Measurements from ENCODE around the gene PRKG1. TPM values are rescaled to one million over a fixed set of nuclear protein-coding genes. Genes with fewer than 3 reads are reported as not detected.

Gene PRKG1
- total RNA-seq, 1 donor: 19.5 TPM

DNA sequence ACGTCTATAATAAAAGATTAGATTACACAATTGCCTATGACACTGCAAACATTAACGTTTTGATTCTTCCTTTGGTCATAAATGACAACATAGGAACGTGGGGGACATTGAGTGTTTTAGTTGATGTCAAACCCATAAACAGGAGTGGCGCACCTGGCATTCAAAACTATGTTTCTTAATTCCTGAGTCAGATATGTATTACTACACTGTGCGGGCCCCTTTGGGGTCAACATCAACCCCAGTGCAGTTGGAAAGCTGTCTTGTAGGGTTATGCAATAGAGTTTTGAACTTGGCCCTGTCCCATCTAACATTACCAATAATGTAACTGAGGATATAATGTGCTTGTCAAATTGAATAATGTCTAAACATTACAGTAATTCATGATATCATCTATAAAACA, 468.6 kb downstream of the PRKG1 start:
- Histone ChIP-seq H3K27ac (ENCODE audit: low read depth, low read length) (no peak overlapping the region), H4K20me1 (ENCODE audit: insufficient read depth, low read length) (no peaks in the 10 kb centered on the region), H2AFZ (ENCODE audit: low read length) (no peak overlapping the region), H3K27me3 (ENCODE audit: insufficient read depth, low read length) (no peaks in the 10 kb centered on the region), H3K4me3 (ENCODE audit: insufficient read depth, low read length) (no peak overlapping the region), H3K9me3 (ENCODE audit: low read depth, low read length) (no peaks in the 10 kb centered on the region), H3K4me2 (ENCODE audit: insufficient read depth, low read length) (no peak overlapping the region), H3K79me2 (ENCODE audit: insufficient read depth, low read length) (no peaks in the 10 kb centered on the region), H3K36me3 (ENCODE audit: insufficient read depth, low read length) (no peaks in the 10 kb centered on the region), H3K4me1 (ENCODE audit: insufficient read depth, low read length) (no peaks in the 10 kb centered on the region)
- TF ChIP-seq, protein P1, sequence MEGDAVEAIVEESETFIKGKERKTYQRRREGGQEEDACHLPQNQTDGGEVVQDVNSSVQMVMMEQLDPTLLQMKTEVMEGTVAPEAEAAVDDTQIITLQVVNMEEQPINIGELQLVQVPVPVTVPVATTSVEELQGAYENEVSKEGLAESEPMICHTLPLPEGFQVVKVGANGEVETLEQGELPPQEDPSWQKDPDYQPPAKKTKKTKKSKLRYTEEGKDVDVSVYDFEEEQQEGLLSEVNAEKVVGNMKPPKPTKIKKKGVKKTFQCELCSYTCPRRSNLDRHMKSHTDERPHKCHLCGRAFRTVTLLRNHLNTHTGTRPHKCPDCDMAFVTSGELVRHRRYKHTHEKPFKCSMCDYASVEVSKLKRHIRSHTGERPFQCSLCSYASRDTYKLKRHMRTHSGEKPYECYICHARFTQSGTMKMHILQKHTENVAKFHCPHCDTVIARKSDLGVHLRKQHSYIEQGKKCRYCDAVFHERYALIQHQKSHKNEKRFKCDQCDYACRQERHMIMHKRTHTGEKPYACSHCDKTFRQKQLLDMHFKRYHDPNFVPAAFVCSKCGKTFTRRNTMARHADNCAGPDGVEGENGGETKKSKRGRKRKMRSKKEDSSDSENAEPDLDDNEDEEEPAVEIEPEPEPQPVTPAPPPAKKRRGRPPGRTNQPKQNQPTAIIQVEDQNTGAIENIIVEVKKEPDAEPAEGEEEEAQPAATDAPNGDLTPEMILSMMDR (IDR thresholded peaks at IDR 0.05; ENCODE audit: extremely low read depth, low read depth, low read length): no peak
- DNase-seq (ENCODE audit: insufficient read length, low spot score, missing footprints): no peak

- no peak for DNase-seq (ENCODE audit: insufficient read length, low spot score, missing footprints)
- H4K20me1 ChIP-seq (ENCODE audit: insufficient read depth, low read length): no peaks in the 10 kb centered on the region
Measured at GRCh38 chr10:51544933-51545332, 470.6 kb downstream of the PRKG1 start.

GRCh38 chr10:51547941-51548340, 473.7 kb downstream of the PRKG1 start:
- TF ChIP-seq, protein P1 (IDR thresholded peaks at IDR 0.05; ENCODE audit: extremely low read depth, low read depth, low read length): no peak
- H3K27me3 ChIP-seq (ENCODE audit: insufficient read depth, low read length): no peaks in the 10 kb centered on the region
- no peaks in the 10 kb centered on the region for H3K4me1 ChIP-seq (ENCODE audit: insufficient read depth, low read length)
- H3K9me3 ChIP-seq (ENCODE audit: low read depth, low read length): no peaks in the 10 kb centered on the region
- no peak overlapping the region for H3K4me3 ChIP-seq (ENCODE audit: insufficient read depth, low read length)
- H3K36me3 ChIP-seq (ENCODE audit: insufficient read depth, low read length): no peaks in the 10 kb centered on the region
- H3K27ac ChIP-seq (ENCODE audit: low read depth, low read length): no peak overlapping the region
- no peaks in the 10 kb centered on the region for H4K20me1 ChIP-seq (ENCODE audit: insufficient read depth, low read length)
- H3K79me2 ChIP-seq (ENCODE audit: insufficient read depth, low read length): no peaks in the 10 kb centered on the region
- no peak overlapping the region for H3K4me2 ChIP-seq (ENCODE audit: insufficient read depth, low read length)
- no peak for DNase-seq (ENCODE audit: insufficient read length, low spot score, missing footprints)
- H2AFZ ChIP-seq (ENCODE audit: low read length): no peak overlapping the region

More at GRCh38 chr10:51544933-51545332, 470.6 kb downstream of the PRKG1 start:
- H3K36me3 ChIP-seq (ENCODE audit: insufficient read depth, low read length): no peaks in the 10 kb centered on the region
- H2AFZ ChIP-seq (ENCODE audit: low read length): no peak overlapping the region
- H3K4me2 ChIP-seq (ENCODE audit: insufficient read depth, low read length): no peak overlapping the region
- no peak overlapping the region for H3K4me3 ChIP-seq (ENCODE audit: insufficient read depth, low read length)
- H3K79me2 ChIP-seq (ENCODE audit: insufficient read depth, low read length): no peaks in the 10 kb centered on the region
- no peaks in the 10 kb centered on the region for H3K4me1 ChIP-seq (ENCODE audit: insufficient read depth, low read length)
- no peak overlapping the region for H3K27ac ChIP-seq (ENCODE audit: low read depth, low read length)
- no peaks in the 10 kb centered on the region for H3K27me3 ChIP-seq (ENCODE audit: insufficient read depth, low read length)
- TF ChIP-seq, protein P1 (IDR thresholded peaks at IDR 0.05; ENCODE audit: extremely low read depth, low read depth, low read length): no peak
- no peaks in the 10 kb centered on the region for H3K9me3 ChIP-seq (ENCODE audit: low read depth, low read length)

GRCh38 chr10:51552879-51553278, 478.6 kb downstream of the PRKG1 start:
- H3K9me3 ChIP-seq (ENCODE audit: low read depth, low read length): no peaks in the 10 kb centered on the region
- no peaks in the 10 kb centered on the region for H3K4me1 ChIP-seq (ENCODE audit: insufficient read depth, low read length)
- no peak overlapping the region for H3K4me2 ChIP-seq (ENCODE audit: insufficient read depth, low read length)
- TF ChIP-seq, protein P1 (IDR thresholded peaks at IDR 0.05; ENCODE audit: extremely low read depth, low read depth, low read length): no peak
- H4K20me1 ChIP-seq (ENCODE audit: insufficient read depth, low read length): no peaks in the 10 kb centered on the region
- no peak overlapping the region for H3K4me3 ChIP-seq (ENCODE audit: insufficient read depth, low read length)
- no peak for DNase-seq (ENCODE audit: insufficient read length, low spot score, missing footprints)
- H3K36me3 ChIP-seq (ENCODE audit: insufficient read depth, low read length): no peaks in the 10 kb centered on the region
- H3K27ac ChIP-seq (ENCODE audit: low read depth, low read length): no peak overlapping the region
- no peaks in the 10 kb centered on the region for H3K79me2 ChIP-seq (ENCODE audit: insufficient read depth, low read length)
- no peak overlapping the region for H2AFZ ChIP-seq (ENCODE audit: low read length)
- no peaks in the 10 kb centered on the region for H3K27me3 ChIP-seq (ENCODE audit: insufficient read depth, low read length)
